GM23338 (cell line): ENCODE results near the gene FAM171A1. TPM values are rescaled to one million over a fixed set of nuclear protein-coding genes. Genes with fewer than 3 reads are reported as not detected.

Experiments used
- ATAC-seq: fragments of 200-7000 bp; cut with Tn5 transposase; 3 replicates; pipeline ENCODE4 v1.9.1; 2020
- DNase-seq: peaks from one replicate; pipeline ENCODE4 v3.0.0-alpha.2; 2015; ENCODE audit warnings: low spot score
- H2AFZ ChIP-seq: fragments of 200-600 bp; sonication (generic); 2 replicates; pipeline ENCODE4 v1.8.0; 2016; ENCODE audit warnings: antibody characterized with exemption, mild to moderate bottlenecking, moderate library complexity
- H3F3A ChIP-seq: fragments of 200-600 bp; sonication (generic); replicated peaks from 2 replicates; pipeline ENCODE4 v1.8.0; 2017; ENCODE audit warnings: antibody characterized with exemption, mixed run types, low read depth
- H3K27ac ChIP-seq: fragments of 200-600 bp; sonication (generic); 2 replicates; pipeline ENCODE4 v1.6.1; 2016; ENCODE audit warnings: low read depth
- H3K27me3 ChIP-seq: fragments of 200-600 bp; sonication (generic); 2 replicates; pipeline ENCODE4 v1.8.0; 2016; ENCODE audit warnings: mild to moderate bottlenecking, mixed run types, moderate library complexity; ENCODE audit not compliant: insufficient read depth
- H3K36me3 ChIP-seq: fragments of 200-600 bp; sonication (generic); 2 replicates; pipeline ENCODE4 v1.8.0; 2016; ENCODE audit warnings: mild to moderate bottlenecking; ENCODE audit not compliant: insufficient read depth
- H3K4me1 ChIP-seq: fragments of 200-600 bp; sonication (generic); 2 replicates; pipeline ENCODE4 v1.8.0; 2016; ENCODE audit warnings: mild to moderate bottlenecking, moderate library complexity; ENCODE audit not compliant: insufficient read depth
- H3K4me2 ChIP-seq: fragments of 200-600 bp; sonication (generic); 2 replicates; pipeline ENCODE4 v1.7.1; 2017; ENCODE audit warnings: mixed run types
- H3K4me3 ChIP-seq: fragments of 200-600 bp; sonication (generic); 2 replicates; pipeline ENCODE4 v1.6.1; 2016; ENCODE audit warnings: mixed run types
- H3K79me2 ChIP-seq: fragments of 200-600 bp; sonication (generic); replicated peaks from 2 replicates; pipeline ENCODE4 v1.8.0; 2017; ENCODE audit warnings: mild to moderate bottlenecking; ENCODE audit not compliant: insufficient read depth
- H3K9me2 ChIP-seq: fragments of 200-600 bp; sonication (generic); 2 replicates; pipeline ENCODE4 v1.8.0; 2017; ENCODE audit not compliant: insufficient read depth
- H4K20me1 ChIP-seq: fragments of 200-600 bp; sonication (generic); replicated peaks from 2 replicates; pipeline ENCODE4 v1.8.0; 2017; ENCODE audit warnings: mild to moderate bottlenecking; ENCODE audit not compliant: insufficient read depth
- H3K27ac Mint-ChIP-seq: 2 replicates; pipeline ENCODE4 v1.8.0; 2020; ENCODE audit warnings: inconsistent platforms, mild to moderate bottlenecking, moderate library complexity, mixed read lengths
- H3K27me3 Mint-ChIP-seq: 3 replicates; pipeline ENCODE4 v1.8.0; 2022; ENCODE audit warnings: low read depth, mild to moderate bottlenecking, moderate library complexity, mixed read lengths, inconsistent platforms; ENCODE audit not compliant: insufficient read depth, poor library complexity
- H3K36me3 Mint-ChIP-seq: 3 replicates; pipeline ENCODE4 v1.8.0; 2021; ENCODE audit warnings: low read depth, mild to moderate bottlenecking, inconsistent platforms, moderate library complexity, mixed read lengths
- H3K4me1 Mint-ChIP-seq: 3 replicates; pipeline ENCODE4 v1.8.0; 2020; ENCODE audit warnings: mild to moderate bottlenecking, inconsistent platforms, mixed read lengths
- H3K4me3 Mint-ChIP-seq: 3 replicates; pipeline ENCODE4 v1.8.0; 2021; ENCODE audit warnings: moderate library complexity, mild to moderate bottlenecking, inconsistent platforms, mixed read lengths
- H3K9me3 Mint-ChIP-seq: 3 replicates; pipeline ENCODE4 v1.8.0; 2020; ENCODE audit warnings: moderate library complexity, mild to moderate bottlenecking, inconsistent platforms, mixed read lengths
- CREB1 ChIP-seq: fragments of 250-450 bp; sonication (Bioruptor Pico); IDR thresholded peaks from 2 replicates; pipeline ENCODE4 v1.5.0; 2020; ENCODE audit warnings: low read depth, mild to moderate bottlenecking, moderate library complexity
- CTCF ChIP-seq, 2 experiments: fragments of 200-600 bp in 1 of 2; sonication (generic) in 1 of 2; conservative IDR thresholded peaks; 2 replicates each; pipeline versions ENCODE4 v1.5.1 to v1.6.1; 2016 to 2017; ENCODE audit warnings: antibody characterized with exemption in 2 of 2, low read depth in 2 of 2, mild to moderate bottlenecking in 2 of 2, moderate library complexity in 1 of 2
- ETS1 ChIP-seq: IDR thresholded peaks from 2 replicates; pipeline ENCODE4 v1.6.1; 2016; ENCODE audit warnings: antibody characterized with exemption
- EZH2 ChIP-seq: fragments of 200-600 bp; sonication (generic); IDR thresholded peaks from one replicate; pipeline ENCODE4 v1.8.0; 2017; ENCODE audit warnings: antibody characterized with exemption, mild to moderate bottlenecking, low read depth; ENCODE audit not compliant: unreplicated experiment
- JUNB ChIP-seq: IDR thresholded peaks from one replicate; pipeline ENCODE4 v1.6.1; 2016; ENCODE audit warnings: antibody characterized with exemption; ENCODE audit not compliant: unreplicated experiment
- NANOG ChIP-seq: IDR thresholded peaks from 2 replicates; pipeline ENCODE4 v1.6.1; 2016; ENCODE audit warnings: antibody characterized with exemption, borderline replicate concordance
- POLR2AphosphoS5 ChIP-seq: IDR thresholded peaks from 2 replicates; pipeline ENCODE4 v1.6.1; 2016; ENCODE audit warnings: antibody characterized with exemption, low read depth
- STAT1 ChIP-seq: IDR thresholded peaks from one replicate; pipeline ENCODE4 v1.6.1; 2016; ENCODE audit warnings: antibody characterized with exemption; ENCODE audit not compliant: unreplicated experiment
- ZNF114 ChIP-seq: fragments of 250-450 bp; sonication (Bioruptor Pico); IDR thresholded peaks from 2 replicates; pipeline ENCODE4 v1.5.0; 2020; ENCODE audit warnings: mild to moderate bottlenecking, moderate library complexity
- ZNF462 ChIP-seq: fragments of 250-450 bp; sonication (Bioruptor Pico); IDR thresholded peaks from 2 replicates; pipeline ENCODE4 v1.5.0; 2020; ENCODE audit warnings: mild to moderate bottlenecking, moderate library complexity
- polyA plus RNA-seq: library from polyadenylated mRNA; unstranded; fragments of >200 nt; fragmentation: Nextera tagmentation; extraction: Ambion mirVana; gene quantifications from 2 replicates; pipeline ENCODE4 v1.2.1, GENCODE V29; 2016
- total RNA-seq: library from RNA; depleted of rRNA; stranded (reverse); fragments of >200 nt; shearing (Covaris generic); gene quantifications from 2 replicates; pipeline ENCODE4 v1.2.3, GENCODE V29; 2014

FAM171A1 gene
- total and polyA plus RNA-seq, 2 experiments from 2014 or later: 11.3 to 32.2 TPM

- ATAC-seq: no peak
- no peak overlapping the region for H2AFZ ChIP-seq
- peaks cover 3% of the 10 kb centered on the region for H4K20me1 ChIP-seq
- H3K79me2 ChIP-seq: no peaks in the 10 kb centered on the region; the same call in 1 of the 2 replicates
- TF ChIP-seq EZH2 (no peak), NANOG (no peak), ZNF114 (CRISPR knock-in tag) (no peak), ZNF462 (no peak), ETS1 (no peak), CTCF (conservative IDR thresholded peaks at IDR 0.05; ENCODE audit: low read depth in 2 of 2) (no peak), POLR2AphosphoS5 (no peak), STAT1 (no peak), JUNB (no peak), CREB1 (CRISPR knock-in tag) (no peak)
- H3K4me1 ChIP-seq: peaks cover 15% of the 10 kb centered on the region; the same call in 1 of the 2 replicates
- no peaks in the 10 kb centered on the region for H3K9me2 ChIP-seq
- no peaks in the 10 kb centered on the region for H3K9me3 Mint-ChIP-seq
- H3K27me3 Mint-ChIP-seq: peaks cover 6% of the 10 kb centered on the region
- no peak overlapping the region for H3K27ac ChIP-seq
- H3K36me3 ChIP-seq: no peaks in the 10 kb centered on the region
- no peak overlapping the region; the same call in 1 of the 2 replicates for H3K27ac Mint-ChIP-seq
- DNase-seq: no peak
- no peak overlapping the region for H3K4me2 ChIP-seq
- H3K36me3 Mint-ChIP-seq: peaks cover 3% of the 10 kb centered on the region; the same call in 1 of the 3 replicates
- no peaks in the 10 kb centered on the region for H3K27me3 ChIP-seq
- no peak overlapping the region for H3K4me3 ChIP-seq
- H3F3A ChIP-seq: no peaks in the 10 kb centered on the region
- peaks cover 33% of the 10 kb centered on the region for H3K4me1 Mint-ChIP-seq
- no peak overlapping the region for H3K4me3 Mint-ChIP-seq
Measured at GRCh38 chr10:15316871-15317464, 54.1 kb downstream of the FAM171A1 start.
